Measurements from ENCODE around the gene CPNE6. TPM values are rescaled to one million over a fixed set of nuclear protein-coding genes. Genes with fewer than 3 reads are reported as not detected.

The CPNE6 gene
- total RNA-seq, 6 donors from 2014 or later: not detected

- TF ChIP-seq POLR2AphosphoS5 (IDR thresholded peaks at IDR 0.05) (no peak), EP300 (IDR thresholded peaks at IDR 0.05) (no peak), POLR2A (IDR thresholded peaks at IDR 0.05) (no peak)
- TF ChIP-seq, protein P1, sequence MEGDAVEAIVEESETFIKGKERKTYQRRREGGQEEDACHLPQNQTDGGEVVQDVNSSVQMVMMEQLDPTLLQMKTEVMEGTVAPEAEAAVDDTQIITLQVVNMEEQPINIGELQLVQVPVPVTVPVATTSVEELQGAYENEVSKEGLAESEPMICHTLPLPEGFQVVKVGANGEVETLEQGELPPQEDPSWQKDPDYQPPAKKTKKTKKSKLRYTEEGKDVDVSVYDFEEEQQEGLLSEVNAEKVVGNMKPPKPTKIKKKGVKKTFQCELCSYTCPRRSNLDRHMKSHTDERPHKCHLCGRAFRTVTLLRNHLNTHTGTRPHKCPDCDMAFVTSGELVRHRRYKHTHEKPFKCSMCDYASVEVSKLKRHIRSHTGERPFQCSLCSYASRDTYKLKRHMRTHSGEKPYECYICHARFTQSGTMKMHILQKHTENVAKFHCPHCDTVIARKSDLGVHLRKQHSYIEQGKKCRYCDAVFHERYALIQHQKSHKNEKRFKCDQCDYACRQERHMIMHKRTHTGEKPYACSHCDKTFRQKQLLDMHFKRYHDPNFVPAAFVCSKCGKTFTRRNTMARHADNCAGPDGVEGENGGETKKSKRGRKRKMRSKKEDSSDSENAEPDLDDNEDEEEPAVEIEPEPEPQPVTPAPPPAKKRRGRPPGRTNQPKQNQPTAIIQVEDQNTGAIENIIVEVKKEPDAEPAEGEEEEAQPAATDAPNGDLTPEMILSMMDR (IDR thresholded peaks at IDR 0.05): no peak
- Histone ChIP-seq H3K36me3 (no peaks in the 10 kb centered on the region), H3K4me3 (no peak overlapping the region), H3K9me3 (no peaks in the 10 kb centered on the region), H3K27ac (no peak overlapping the region), H3K4me1 (peaks cover 10 to 27% (median 19%) of the 10 kb centered on the region in 4 donors), H3K27me3 (no peaks in the 10 kb centered on the region)
- 53 to 76% methylated on average over 1 of the region's 1 CpG for WGBS, 2 donors
- DNase-seq (no peak), ATAC-seq (ENCODE audit: low FRiP score in 2 of 2) (no peak)
Measured at GRCh38 chr14:24110523-24110922, 39.2 kb downstream of the CPNE6 start.

GRCh38 chr14:24113379-24113800, 42.0 kb downstream of the CPNE6 start:
- DNase-seq: no peak
- TF ChIP-seq EP300 (IDR thresholded peaks at IDR 0.05) (no peak), POLR2AphosphoS5 (IDR thresholded peaks at IDR 0.05) (no peak), POLR2A (IDR thresholded peaks at IDR 0.05) (no peak)
- TF ChIP-seq, protein P1 (IDR thresholded peaks at IDR 0.05): no peak
- Histone ChIP-seq H3K4me1 (peaks cover 23 to 43% (median 36%) of the 10 kb centered on the region in 4 donors), H3K27ac (peak overlapping the region; percentile 97 to 100 (median 99)), H3K9me3 (no peaks in the 10 kb centered on the region), H3K27me3 (no peaks in the 10 kb centered on the region), H3K4me3 (peak overlapping the region; percentile 54 to 73 (median 67)), H3K36me3 (peaks cover 0 to 16% (median 11%) of the 10 kb centered on the region in 4 donors)
- 17 to 22% methylated on average over 14 to 15 of the region's 15 CpGs for WGBS, 2 donors
- no peak for ATAC-seq (ENCODE audit: low FRiP score in 2 of 2)

DNA sequence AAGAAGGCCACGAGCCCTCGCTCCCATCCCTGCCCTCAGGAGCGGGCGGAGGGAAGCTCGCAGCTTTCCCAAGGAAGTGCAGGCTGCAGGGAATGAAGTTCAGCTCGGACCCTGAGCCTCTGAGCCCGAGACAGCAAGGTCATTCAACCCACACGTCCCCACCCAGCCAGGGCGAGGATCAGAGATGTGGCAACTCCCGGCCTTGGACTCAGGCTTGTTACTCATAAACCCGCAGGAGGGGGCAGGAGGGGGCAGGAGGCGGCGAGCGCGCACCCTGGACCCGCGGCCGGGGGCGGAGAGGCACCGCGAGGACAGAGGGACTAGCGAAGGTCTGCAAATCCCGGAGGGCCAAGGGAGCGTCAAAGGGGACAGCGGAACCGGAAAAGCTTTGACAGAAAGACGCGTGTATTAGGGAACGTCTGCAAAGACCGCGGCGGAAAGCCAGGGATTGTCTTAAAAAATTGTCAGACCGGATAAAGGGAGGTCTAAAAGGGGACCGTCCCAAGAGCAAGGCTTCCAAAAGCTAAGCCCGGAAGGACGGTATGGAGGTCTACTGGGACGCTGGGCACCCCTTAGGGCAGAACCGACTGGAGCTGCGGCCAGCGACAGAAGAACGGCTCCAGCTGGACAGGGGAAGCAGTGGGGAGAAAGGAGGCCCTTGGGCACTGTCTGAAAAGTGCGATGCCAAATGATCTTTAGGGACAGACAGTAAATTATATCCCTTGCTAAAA, 42.6 kb downstream of the CPNE6 start:
- Histone ChIP-seq H3K27me3 (no peaks in the 10 kb centered on the region), H3K4me3 (peak overlapping the region; percentile 54 to 73 (median 67)), H3K4me1 (peaks cover 17 to 38% (median 30%) of the 10 kb centered on the region in 4 donors), H3K36me3 (peaks cover 2 to 22% (median 17%) of the 10 kb centered on the region in 4 donors), H3K27ac (peak overlapping the region; percentile 97 to 100 (median 99)), H3K9me3 (no peaks in the 10 kb centered on the region)
- 0% methylated on average over 31 to 42 of the region's 42 CpGs for WGBS, 2 donors
- ATAC-seq (ENCODE audit: low FRiP score in 2 of 2): peak; percentile 77 to 82
- DNase-seq: peak; percentile 89 to 95
- TF ChIP-seq POLR2AphosphoS5 (IDR thresholded peaks at IDR 0.05) (peak; percentile 65 to 82), POLR2A (IDR thresholded peaks at IDR 0.05) (peak; percentile 56 to 79 (median 64)), EP300 (IDR thresholded peaks at IDR 0.05) (no peak)
- TF ChIP-seq, protein P1 (IDR thresholded peaks at IDR 0.05): no peak

DNA sequence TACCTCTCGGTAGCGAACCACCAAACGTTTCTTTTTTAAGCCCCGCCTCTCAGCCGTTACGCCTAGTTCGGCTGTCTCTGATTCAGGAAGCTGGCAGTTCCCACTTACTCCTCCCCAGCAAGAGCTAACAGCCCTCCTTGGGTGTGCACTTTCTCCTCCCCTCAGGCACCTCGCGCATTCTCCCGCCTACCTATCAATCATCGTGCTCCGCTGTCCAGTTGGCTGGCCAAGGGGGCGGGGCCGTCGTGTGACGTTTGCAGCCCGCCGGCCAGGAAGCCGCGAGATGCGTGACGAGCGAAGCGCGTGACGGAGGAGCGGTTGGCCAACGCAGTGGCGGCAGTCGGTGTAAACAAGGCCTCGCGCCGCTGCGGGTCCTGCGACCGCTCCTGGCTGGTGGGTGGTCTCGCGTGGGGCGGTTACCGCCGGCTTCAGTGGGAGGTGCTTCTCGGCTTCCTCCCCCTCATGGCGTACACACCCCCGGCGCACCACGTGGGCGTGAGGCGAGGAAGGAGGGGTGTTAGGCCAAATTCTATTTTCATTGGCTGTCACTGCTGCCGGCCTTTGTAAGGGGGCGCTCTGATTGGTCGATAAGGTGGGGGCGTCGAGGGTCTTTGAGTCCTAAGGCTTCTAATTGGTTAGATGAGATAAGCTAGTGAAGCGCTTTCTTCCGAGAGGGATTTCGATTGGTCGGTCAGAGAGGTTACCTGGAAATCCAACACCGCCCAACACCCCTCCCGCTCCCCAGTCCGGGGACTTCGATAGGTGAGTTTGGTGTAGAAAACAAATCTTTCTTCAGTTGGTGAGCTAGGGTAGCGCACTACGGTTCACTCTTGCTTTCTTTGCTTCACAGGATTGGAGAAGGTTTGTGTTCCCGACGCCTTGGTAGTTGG, 43.4 kb downstream of the CPNE6 start, which contains the start of the genes DCAF11 and NRL:
Gene DCAF11, plus strand, starts transcription at position 246 of the 890 bp plus-strand sequence. CDS start 818 bp downstream, outside the sequence.
Gene NRL, minus strand, starts transcription at position 418 of the 890 bp plus-strand sequence. CDS start 32,101 bp downstream, outside the sequence.
- DNase-seq (peak; percentile 99), ATAC-seq (ENCODE audit: low FRiP score in 2 of 2) (peak; percentile 97 to 98)
- Histone ChIP-seq H3K27ac (peak within 1 kb of the TSS; percentile 97 to 100 (median 99)), H3K36me3 (peaks cover 10 to 30% (median 25%) of the 10 kb centered on the region in 4 donors), H3K4me3 (peak within 1 kb of the TSS; percentile 65 to 73 (median 68)), H3K27me3 (no peaks in the 10 kb centered on the region), H3K4me1 (peaks cover 14 to 30% (median 25%) of the 10 kb centered on the region in 4 donors), H3K9me3 (no peaks in the 10 kb centered on the region)
- TF ChIP-seq POLR2A (IDR thresholded peaks at IDR 0.05) (peak in 2 of 4 donors; percentile 38 to 61), EP300 (IDR thresholded peaks at IDR 0.05) (peak in 1 of 4 donors; percentile 88), POLR2AphosphoS5 (IDR thresholded peaks at IDR 0.05) (peak; percentile 76 to 92)
- TF ChIP-seq, protein P1 (IDR thresholded peaks at IDR 0.05): peak in 2 of 6 experiments; percentile 10 to 35
- WGBS, 2 donors: 0% methylated on average over 35 to 55 of the region's 65 CpGs

All from upper lobe of left lung (tissue), 6 donors.